GM13977 (cell line): ENCODE results near the gene ZNF641.

Source experiments
- DNase-seq: peaks from one replicate; pipeline ENCODE4 v3.0.0; 2012; ENCODE audit warnings: low spot score
- in situ Hi-C: fragments of 300-500 bp; cut with MboI; formaldehyde crosslinking; loops from one replicate; pipeline ENCODE4 v1.12.0; 2022; ENCODE audit warnings: low sequenced_read_pairs, low pct_unique_long_range_greater_than_20kb, mixed read lengths, inconsistent platforms; ENCODE audit not compliant: unreplicated experiment
- TF ChIP-seq, protein P1 (sequence below): IDR thresholded peaks from 2 replicates; pipeline ENCODE4 v1.5.1; 2012; ENCODE audit warnings: mild to moderate bottlenecking, control low read depth; ENCODE audit not compliant: insufficient read depth; ENCODE audit errors: extremely low read depth, missing control alignments

Gene ZNF641

DNA sequence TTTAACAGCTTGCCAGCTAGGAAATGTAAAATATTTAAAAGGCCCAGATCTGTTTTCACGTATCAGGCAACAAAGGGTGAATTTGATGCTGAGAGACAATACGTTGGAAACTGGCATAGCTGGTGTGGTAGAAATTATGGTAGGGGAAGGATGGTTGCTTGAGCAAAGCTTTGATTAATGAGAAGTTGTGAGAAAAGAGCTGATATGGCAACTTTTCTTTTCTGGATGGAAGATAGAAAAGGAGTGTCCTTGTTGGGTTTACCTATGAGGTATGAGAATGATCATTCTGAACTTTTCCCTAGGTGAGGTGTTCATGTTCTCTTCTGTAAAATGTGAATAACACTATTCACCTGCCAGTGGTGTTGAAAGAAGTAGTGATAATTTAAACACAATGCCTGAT lies 34.2 kb downstream of the ZNF641 start:
- in situ Hi-C loops: no loop called here
- TF ChIP-seq, protein P1, sequence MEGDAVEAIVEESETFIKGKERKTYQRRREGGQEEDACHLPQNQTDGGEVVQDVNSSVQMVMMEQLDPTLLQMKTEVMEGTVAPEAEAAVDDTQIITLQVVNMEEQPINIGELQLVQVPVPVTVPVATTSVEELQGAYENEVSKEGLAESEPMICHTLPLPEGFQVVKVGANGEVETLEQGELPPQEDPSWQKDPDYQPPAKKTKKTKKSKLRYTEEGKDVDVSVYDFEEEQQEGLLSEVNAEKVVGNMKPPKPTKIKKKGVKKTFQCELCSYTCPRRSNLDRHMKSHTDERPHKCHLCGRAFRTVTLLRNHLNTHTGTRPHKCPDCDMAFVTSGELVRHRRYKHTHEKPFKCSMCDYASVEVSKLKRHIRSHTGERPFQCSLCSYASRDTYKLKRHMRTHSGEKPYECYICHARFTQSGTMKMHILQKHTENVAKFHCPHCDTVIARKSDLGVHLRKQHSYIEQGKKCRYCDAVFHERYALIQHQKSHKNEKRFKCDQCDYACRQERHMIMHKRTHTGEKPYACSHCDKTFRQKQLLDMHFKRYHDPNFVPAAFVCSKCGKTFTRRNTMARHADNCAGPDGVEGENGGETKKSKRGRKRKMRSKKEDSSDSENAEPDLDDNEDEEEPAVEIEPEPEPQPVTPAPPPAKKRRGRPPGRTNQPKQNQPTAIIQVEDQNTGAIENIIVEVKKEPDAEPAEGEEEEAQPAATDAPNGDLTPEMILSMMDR: no peak
- no peak for DNase-seq

DNA sequence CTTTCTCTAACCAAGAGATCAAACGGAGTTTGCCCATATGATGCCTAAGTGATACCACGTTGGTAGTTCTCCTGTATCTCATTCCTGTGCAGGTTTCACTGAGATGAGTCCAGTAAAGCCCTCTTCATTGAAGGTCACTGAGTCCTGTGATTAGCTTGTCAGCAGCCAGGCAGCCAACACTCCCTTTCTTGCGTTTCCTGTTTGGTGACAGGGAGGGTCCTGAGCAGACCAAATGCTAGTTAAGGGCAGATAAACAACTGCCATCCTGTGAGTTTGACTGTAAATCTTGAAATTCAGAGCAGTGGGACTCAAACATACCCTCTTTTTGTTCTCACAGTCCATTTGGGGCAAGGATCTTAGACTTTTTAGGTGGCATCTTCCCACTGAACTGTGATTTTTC lies 39.4 kb downstream of the ZNF641 start:
- in situ Hi-C loops: no loop called here
- DNase-seq: no peak
- TF ChIP-seq, protein P1: no peak

GRCh38 chr12:48307269-48307668 lies 43.5 kb downstream of the ZNF641 start:
- in situ Hi-C loops: no loop called here
- DNase-seq: no peak
- TF ChIP-seq, protein P1: no peak

DNA sequence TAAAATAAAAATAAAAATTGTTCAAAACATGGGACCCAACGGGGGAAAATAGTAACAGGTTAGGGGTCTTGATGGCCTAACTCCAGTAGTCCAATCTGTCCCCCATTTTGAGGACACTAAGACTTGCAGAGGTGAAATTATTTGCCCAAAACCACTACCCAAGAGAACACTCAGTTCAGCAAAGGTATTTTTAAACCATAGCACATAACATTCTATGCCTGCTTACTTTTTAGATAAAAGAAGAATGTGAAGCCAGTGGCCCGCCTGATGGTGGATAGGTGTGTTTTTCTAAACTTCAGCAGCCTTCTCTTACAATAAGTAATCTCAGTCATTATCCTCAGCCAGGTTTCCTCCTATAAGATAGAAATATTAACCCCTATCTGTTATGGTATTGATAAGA lies 45.5 kb downstream of the ZNF641 start:
- TF ChIP-seq, protein P1: no peak
- in situ Hi-C loops: no loop called here
- DNase-seq: no peak

DNA sequence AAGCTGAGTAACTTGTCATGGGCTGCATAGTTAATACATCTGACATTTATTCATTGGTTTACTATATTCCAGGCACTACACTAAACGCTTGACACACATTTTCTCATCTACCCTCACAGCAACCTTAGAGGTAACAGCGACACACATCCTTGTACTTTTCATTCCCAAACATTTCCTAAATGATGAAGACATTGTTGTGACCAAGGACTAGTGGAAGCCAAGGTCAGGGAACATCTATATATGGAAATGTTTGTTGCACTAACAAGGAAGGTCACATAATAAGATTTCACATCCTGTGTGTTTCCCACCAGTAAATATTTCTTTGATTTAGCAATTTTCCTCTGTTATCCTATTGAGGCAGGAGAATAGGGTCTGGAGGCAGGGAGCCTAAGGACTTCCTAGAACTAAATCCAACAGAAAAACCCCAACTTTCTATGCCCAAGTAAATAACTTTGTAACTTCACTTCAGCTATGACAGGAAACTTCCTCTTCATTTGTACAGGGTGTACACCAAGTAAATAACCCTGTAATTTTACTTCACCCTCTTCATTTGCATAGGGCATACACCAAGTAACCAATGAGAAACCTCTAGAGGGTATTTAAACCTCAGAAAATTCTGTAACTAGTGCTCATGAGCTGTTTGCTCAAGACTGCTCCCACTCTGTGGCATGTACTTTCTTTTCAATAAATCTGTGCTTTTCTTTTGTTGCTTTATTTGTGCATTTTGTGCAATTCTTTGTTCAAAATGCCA lies 48.4 kb downstream of the ZNF641 start:
- no peak for DNase-seq
- in situ Hi-C loops: no loop called here
- TF ChIP-seq, protein P1: no peak

- no peak for DNase-seq
- TF ChIP-seq, protein P1: no peak
- in situ Hi-C loops: no loop called here
These were observed 49.9 kb downstream of the ZNF641 start for GRCh38 chr12:48300774-48301173.
